Measurements from ENCODE around the gene SLC9A3.

GRCh38 chr5:434443-435146 is 89.7 kb downstream of the SLC9A3 start:
- no peak for TF ChIP-seq CTCF (IDR thresholded peaks at IDR 0.05)
- no peak for TF ChIP-seq POLR2A (IDR thresholded peaks at IDR 0.05)

Measured in esophagus squamous epithelium (tissue), 4 donors.